ENCODE results near the gene DIAPH2. TPM values are rescaled to one million over a fixed set of nuclear protein-coding genes. Genes with fewer than 3 reads are reported as not detected.

DIAPH2 gene
- total RNA-seq, 2 donors from 2014 or later, result 21.5 to 51.8 TPM

DNA sequence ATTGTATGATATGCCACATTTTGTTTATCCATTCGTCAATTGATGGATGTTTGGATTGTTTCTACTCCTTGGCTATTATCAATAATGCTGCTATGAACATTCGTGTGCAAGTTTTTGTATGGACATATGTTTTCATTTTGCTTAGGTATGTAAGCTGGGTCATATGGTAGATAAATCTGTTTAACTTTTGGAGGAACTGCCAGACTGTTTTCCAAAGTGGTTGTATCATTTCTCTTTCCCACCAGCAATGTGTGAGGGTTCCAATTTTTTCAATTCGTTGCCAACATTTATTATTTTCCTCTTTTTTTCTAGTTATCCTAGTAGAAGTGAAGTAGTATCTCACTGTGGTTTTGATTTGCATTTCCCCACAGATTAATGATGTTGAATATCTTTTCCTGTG, 71.8 kb downstream of the DIAPH2 start:
- Histone ChIP-seq H3K27me3 (ENCODE audit: control insufficient read depth, insufficient read depth, low read length, poor library complexity, severe bottlenecking) (no peaks in the 10 kb centered on the region), H3K27ac (ENCODE audit: low read depth, low read length) (no peak overlapping the region), H3K4me1 (ENCODE audit: control insufficient read depth, insufficient read depth, low read length) (no peaks in the 10 kb centered on the region), H3K9ac (ENCODE audit: extremely low read depth, low read length, poor library complexity, severe bottlenecking) (no peak overlapping the region), H3K4me3 (ENCODE audit: low read length) (no peak overlapping the region), H3K9me3 (ENCODE audit: control insufficient read depth, low read length) (no peaks in the 10 kb centered on the region), H3K36me3 (ENCODE audit: control insufficient read depth, insufficient read depth, low read length) (no peaks in the 10 kb centered on the region)
- Mint-ChIP-seq H3K4me1 (peaks cover 15% of the 10 kb centered on the region), H3K4me3 (no peak overlapping the region), H3K27ac (no peak overlapping the region), H3K9me3 (peaks cover 14% of the 10 kb centered on the region), H3K27me3 (ENCODE audit: insufficient read depth) (no peaks in the 10 kb centered on the region), H3K36me3 (ENCODE audit: low read depth) (peaks cover 34% of the 10 kb centered on the region)
- DNase-seq, result no peak
- TF ChIP-seq, protein P1, sequence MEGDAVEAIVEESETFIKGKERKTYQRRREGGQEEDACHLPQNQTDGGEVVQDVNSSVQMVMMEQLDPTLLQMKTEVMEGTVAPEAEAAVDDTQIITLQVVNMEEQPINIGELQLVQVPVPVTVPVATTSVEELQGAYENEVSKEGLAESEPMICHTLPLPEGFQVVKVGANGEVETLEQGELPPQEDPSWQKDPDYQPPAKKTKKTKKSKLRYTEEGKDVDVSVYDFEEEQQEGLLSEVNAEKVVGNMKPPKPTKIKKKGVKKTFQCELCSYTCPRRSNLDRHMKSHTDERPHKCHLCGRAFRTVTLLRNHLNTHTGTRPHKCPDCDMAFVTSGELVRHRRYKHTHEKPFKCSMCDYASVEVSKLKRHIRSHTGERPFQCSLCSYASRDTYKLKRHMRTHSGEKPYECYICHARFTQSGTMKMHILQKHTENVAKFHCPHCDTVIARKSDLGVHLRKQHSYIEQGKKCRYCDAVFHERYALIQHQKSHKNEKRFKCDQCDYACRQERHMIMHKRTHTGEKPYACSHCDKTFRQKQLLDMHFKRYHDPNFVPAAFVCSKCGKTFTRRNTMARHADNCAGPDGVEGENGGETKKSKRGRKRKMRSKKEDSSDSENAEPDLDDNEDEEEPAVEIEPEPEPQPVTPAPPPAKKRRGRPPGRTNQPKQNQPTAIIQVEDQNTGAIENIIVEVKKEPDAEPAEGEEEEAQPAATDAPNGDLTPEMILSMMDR (conservative IDR thresholded peaks at IDR 0.05), result no peak
- 91% methylated on average over 2 of the region's 3 CpGs; no CpG with 5 or more reads in 1 of the 2 experiments for WGBS, 2 experiments (ENCODE audit: insufficient coverage in 1 of 2, insufficient read length in 1 of 2)

DNA sequence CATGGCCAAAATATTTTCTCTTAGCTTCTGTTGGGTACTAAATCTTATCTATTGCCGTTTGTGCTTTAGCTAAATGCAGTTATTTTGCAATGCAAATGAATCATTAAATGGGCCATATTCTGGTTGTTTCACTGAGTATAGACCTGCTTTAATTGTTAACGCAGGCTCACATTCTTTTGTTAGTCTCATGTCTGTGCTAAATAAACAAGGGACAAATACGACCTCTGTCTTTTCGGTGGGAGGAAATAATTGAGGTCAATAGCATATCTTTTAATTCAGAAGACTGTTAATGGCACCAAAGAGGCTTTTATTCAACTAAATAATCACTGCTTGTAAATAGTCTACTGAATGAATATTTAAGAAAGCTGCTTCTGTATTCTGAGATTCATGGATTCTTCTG, 76.9 kb downstream of the DIAPH2 start:
- WGBS, 2 experiments (ENCODE audit: insufficient coverage in 1 of 2, insufficient read length in 1 of 2), result 60 to 100% methylated on average over 1 to 4 of the region's 4 CpGs
- peaks cover 2% of the 10 kb centered on the region for H3K9me3 Mint-ChIP-seq

DNA sequence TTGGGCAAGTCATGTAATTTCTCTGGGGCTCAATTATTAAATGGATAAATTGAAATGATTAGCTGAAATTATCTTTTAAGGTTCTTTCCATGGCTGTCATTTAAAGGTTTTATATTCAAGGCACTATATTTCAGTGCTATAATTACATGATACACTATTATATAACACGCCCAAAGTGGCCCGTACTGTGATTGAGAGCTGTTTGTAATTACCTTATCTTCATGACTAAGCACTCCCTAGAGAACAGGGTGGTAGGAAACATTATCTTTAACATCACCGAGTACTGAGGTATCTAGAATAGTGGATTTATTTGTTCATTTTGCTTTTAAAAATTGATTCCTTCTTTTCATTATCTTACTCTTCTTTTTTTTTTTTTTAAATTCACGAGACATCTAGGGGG, 79.0 kb downstream of the DIAPH2 start:
- TF ChIP-seq, protein P1 (conservative IDR thresholded peaks at IDR 0.05), result no peak

More for the DNA sequence above, 76.9 kb downstream of the DIAPH2 start:
- Mint-ChIP-seq H3K4me1 (peaks cover 41% of the 10 kb centered on the region), H3K27ac (peak overlapping the region; percentile 83), H3K4me3 (no peak overlapping the region), H3K36me3 (ENCODE audit: low read depth) (peaks cover 9% of the 10 kb centered on the region), H3K27me3 (ENCODE audit: insufficient read depth) (no peaks in the 10 kb centered on the region)
- H3K4me1 ChIP-seq (ENCODE audit: control insufficient read depth, insufficient read depth, low read length), result no peaks in the 10 kb centered on the region
- no peak overlapping the region for H3K9ac ChIP-seq (ENCODE audit: extremely low read depth, low read length, poor library complexity, severe bottlenecking)
- no peak for DNase-seq
- no peaks in the 10 kb centered on the region for H3K27me3 ChIP-seq (ENCODE audit: control insufficient read depth, insufficient read depth, low read length, poor library complexity, severe bottlenecking)
- H3K9me3 ChIP-seq (ENCODE audit: control insufficient read depth, low read length), result no peaks in the 10 kb centered on the region
- no peak overlapping the region for H3K27ac ChIP-seq (ENCODE audit: low read depth, low read length)
- TF ChIP-seq, protein P1 (conservative IDR thresholded peaks at IDR 0.05), result no peak
- no peaks in the 10 kb centered on the region for H3K36me3 ChIP-seq (ENCODE audit: control insufficient read depth, insufficient read depth, low read length)
- H3K4me3 ChIP-seq (ENCODE audit: low read length), result no peak overlapping the region

More for the DNA sequence above, 79.0 kb downstream of the DIAPH2 start:
- Mint-ChIP-seq H3K4me3 (no peak overlapping the region), H3K9me3 (no peaks in the 10 kb centered on the region), H3K4me1 (peaks cover 51% of the 10 kb centered on the region), H3K36me3 (ENCODE audit: low read depth) (peaks cover 2% of the 10 kb centered on the region), H3K27ac (peak overlapping the region; percentile 80), H3K27me3 (ENCODE audit: insufficient read depth) (no peaks in the 10 kb centered on the region)
- H3K4me3 ChIP-seq (ENCODE audit: low read length), result no peak overlapping the region
- H3K4me1 ChIP-seq (ENCODE audit: control insufficient read depth, insufficient read depth, low read length), result no peaks in the 10 kb centered on the region
- H3K9ac ChIP-seq (ENCODE audit: extremely low read depth, low read length, poor library complexity, severe bottlenecking), result no peak overlapping the region
- no peaks in the 10 kb centered on the region for H3K27me3 ChIP-seq (ENCODE audit: control insufficient read depth, insufficient read depth, low read length, poor library complexity, severe bottlenecking)
- H3K36me3 ChIP-seq (ENCODE audit: control insufficient read depth, insufficient read depth, low read length), result no peaks in the 10 kb centered on the region
- no peaks in the 10 kb centered on the region for H3K9me3 ChIP-seq (ENCODE audit: control insufficient read depth, low read length)
- DNase-seq, result no peak
- H3K27ac ChIP-seq (ENCODE audit: low read depth, low read length), result no peak overlapping the region
- WGBS, 2 experiments (ENCODE audit: insufficient coverage in 1 of 2, insufficient read length in 1 of 2), result 100% methylated on average over 1 of the region's 4 CpGs; no CpG with 5 or more reads in 1 of the 2 experiments
